H9 (cell line): ENCODE measurements around the gene CTAGE4. TPM values are rescaled to one million over a fixed set of nuclear protein-coding genes. Genes with fewer than 3 reads are reported as not detected.
A peak's percentile ranks its signal among the peaks of the same experiment; 100 is the strongest.
"Not testable (repeated sequence)": the region's sequence is repeated elsewhere in the genome, so short reads cannot be mapped to it uniquely, and the experiment has no call there.

Experiments used
- DNase-seq: peaks from one replicate; pipeline ENCODE4 v3.0.0-alpha.2; 2017
- H2AFZ ChIP-seq: one replicate; pipeline ENCODE4 v1.6.1; 2013; ENCODE audit warnings: mild to moderate bottlenecking, low read length, control low read depth, moderate library complexity
- H2AK5ac ChIP-seq: 2 replicates; pipeline ENCODE4 v1.6.1; 2013; ENCODE audit warnings: low read length, control low read depth, mixed read lengths; ENCODE audit not compliant: insufficient read length
- H2BK120ac ChIP-seq: one replicate; pipeline ENCODE4 v1.6.1; 2013; ENCODE audit warnings: low read depth, mild to moderate bottlenecking, low read length, control low read depth, inconsistent platforms; ENCODE audit not compliant: poor library complexity, severe bottlenecking
- H2BK12ac ChIP-seq: 2 replicates; pipeline ENCODE4 v1.6.1; 2013; ENCODE audit warnings: low read length, control low read depth, mixed read lengths, low read depth; ENCODE audit not compliant: insufficient read length
- H2BK15ac ChIP-seq: 2 replicates; pipeline ENCODE4 v1.6.1; 2013; ENCODE audit warnings: low read depth, low read length, control low read depth
- H2BK20ac ChIP-seq: one replicate; pipeline ENCODE4 v1.6.1; 2013; ENCODE audit warnings: low read depth, mild to moderate bottlenecking, low read length, control low read depth, inconsistent platforms; ENCODE audit not compliant: poor library complexity, severe bottlenecking
- H2BK5ac ChIP-seq: 2 replicates; pipeline ENCODE4 v1.6.1; 2013; ENCODE audit warnings: low read length, control low read depth, mixed read lengths; ENCODE audit not compliant: insufficient read length
- H3K14ac ChIP-seq: 2 replicates; pipeline ENCODE4 v1.6.1; 2013; ENCODE audit warnings: low read length, control low read depth; ENCODE audit not compliant: insufficient read depth
- H3K18ac ChIP-seq: 2 replicates; pipeline ENCODE4 v1.6.1; 2013; ENCODE audit warnings: low read depth, mild to moderate bottlenecking, mixed read lengths, low read length, control low read depth; ENCODE audit not compliant: insufficient read length
- H3K23ac ChIP-seq: 2 replicates; pipeline ENCODE4 v1.6.1; 2013; ENCODE audit warnings: low read length, control low read depth, mixed read lengths, low read depth; ENCODE audit not compliant: insufficient read length
- H3K23me2 ChIP-seq: 2 replicates; pipeline ENCODE4 v1.6.1; 2013; ENCODE audit warnings: low read depth, mild to moderate bottlenecking, mixed read lengths, low read length, control low read depth; ENCODE audit not compliant: insufficient read length, poor library complexity, severe bottlenecking
- H3K27ac ChIP-seq: 2 replicates; pipeline ENCODE4 v1.5.1; 2013; ENCODE audit warnings: low read length, control low read depth, mixed read lengths, low read depth; ENCODE audit not compliant: insufficient read length
- H3K27me3 ChIP-seq: 2 replicates; pipeline ENCODE4 v1.6.1; 2013; ENCODE audit warnings: low read length, control low read depth, inconsistent platforms; ENCODE audit not compliant: insufficient read depth
- H3K4ac ChIP-seq: 2 replicates; pipeline ENCODE4 v1.6.1; 2013; ENCODE audit warnings: low read depth, mild to moderate bottlenecking, control low read depth, inconsistent platforms, low read length, moderate library complexity
- H3K4me1 ChIP-seq: 2 replicates; pipeline ENCODE4 v1.6.1; 2013; ENCODE audit warnings: low read length, control low read depth, inconsistent platforms; ENCODE audit not compliant: insufficient read depth
- H3K4me2 ChIP-seq: 2 replicates; pipeline ENCODE4 v1.6.1; 2013; ENCODE audit warnings: low read length, control low read depth, mixed read lengths; ENCODE audit not compliant: insufficient read length, insufficient read depth
- H3K56ac ChIP-seq: 2 replicates; pipeline ENCODE4 v1.6.1; 2013; ENCODE audit warnings: low read depth, mild to moderate bottlenecking, mixed read lengths, low read length, control low read depth; ENCODE audit not compliant: insufficient read length
- H3K79me1 ChIP-seq: 2 replicates; pipeline ENCODE4 v1.6.1; 2013; ENCODE audit warnings: low read depth, mild to moderate bottlenecking, moderate library complexity, low read length, control low read depth, inconsistent platforms; ENCODE audit not compliant: insufficient read depth, poor library complexity, severe bottlenecking
- H3K79me2 ChIP-seq: 2 replicates; pipeline ENCODE4 v1.6.1; 2013; ENCODE audit warnings: low read length, control low read depth, inconsistent platforms; ENCODE audit not compliant: insufficient read depth
- H3K9ac ChIP-seq: 2 replicates; pipeline ENCODE4 v1.6.1; 2013; ENCODE audit warnings: low read length, control low read depth, mixed read lengths; ENCODE audit not compliant: insufficient read length; ENCODE audit errors: extremely low read depth
- H3K9me3 ChIP-seq: one replicate; pipeline ENCODE4 v1.6.1; 2013; ENCODE audit warnings: low read depth, low read length, inconsistent platforms; ENCODE audit not compliant: control insufficient read depth
- H3T11ph ChIP-seq: one replicate; pipeline ENCODE4 v1.6.1; 2013; ENCODE audit warnings: mild to moderate bottlenecking, low read length, control low read depth, inconsistent platforms
- H4K20me1 ChIP-seq: one replicate; pipeline ENCODE4 v1.6.1; 2013; ENCODE audit not compliant: control insufficient read depth, insufficient read length, insufficient read depth
- H4K5ac ChIP-seq: 2 replicates; pipeline ENCODE4 v1.6.1; 2013; ENCODE audit warnings: low read depth, mild to moderate bottlenecking, mixed read lengths, low read length, control low read depth; ENCODE audit not compliant: insufficient read length
- H4K8ac ChIP-seq: replicated peaks from 2 replicates; pipeline ENCODE4 v1.6.1; 2013; ENCODE audit warnings: low read length, control low read depth, mixed read lengths, low read depth; ENCODE audit not compliant: insufficient read length
- H4K91ac ChIP-seq: 2 replicates; pipeline ENCODE4 v1.6.1; 2013; ENCODE audit warnings: low read depth, mild to moderate bottlenecking, moderate library complexity, mixed read lengths, low read length, control low read depth; ENCODE audit not compliant: insufficient read length
- H3K27ac Mint-ChIP-seq, 3 experiments: 2 replicates in 2 of 3; 3 replicates in 1 of 3; pipeline ENCODE4 v1.8.0; 2020 to 2021; ENCODE audit warnings: mixed read lengths in 3 of 3, mild to moderate bottlenecking in 1 of 3, moderate library complexity in 1 of 3
- H3K27me3 Mint-ChIP-seq: 2 replicates; pipeline ENCODE4 v1.8.0; 2021; ENCODE audit warnings: low read depth, mild to moderate bottlenecking, moderate library complexity, mixed read lengths
- H3K36me3 Mint-ChIP-seq, 3 experiments: 2 replicates in 2 of 3; 3 replicates in 1 of 3; pipeline ENCODE4 v1.8.0; 2020 to 2021; ENCODE audit warnings: low read depth in 3 of 3, mixed read lengths in 3 of 3; ENCODE audit not compliant: insufficient read depth in 1 of 3
- H3K4me1 Mint-ChIP-seq, 2 experiments: 2 replicates each; pipeline ENCODE4 v1.8.0; 2020; ENCODE audit warnings: mixed read lengths in 2 of 2
- H3K4me3 Mint-ChIP-seq, 2 experiments: 2 replicates in 1 of 2; 3 replicates in 1 of 2; pipeline ENCODE4 v1.8.0; 2020 to 2021; ENCODE audit warnings: mild to moderate bottlenecking in 2 of 2, mixed read lengths in 2 of 2, moderate library complexity in 1 of 2
- H3K9me3 Mint-ChIP-seq, 2 experiments: 2 replicates in 1 of 2; 3 replicates in 1 of 2; pipeline ENCODE4 v1.8.0; 2020; ENCODE audit warnings: mild to moderate bottlenecking in 2 of 2, mixed read lengths in 2 of 2, moderate library complexity in 1 of 2
- WGBS: extraction: QIAGEN DNeasy Blood & Tissue Kit; methylation state at CpG from one replicate; pipeline ENCODE4 v1.1.7; 2013; ENCODE audit warnings: missing lambda C conversion rate, low lambda C conversion rate, mixed read lengths; ENCODE audit not compliant: insufficient read length; ENCODE audit errors: extremely low coverage; 5-methylcytosine and 5-hydroxymethylcytosine counted together
- total RNA-seq: library from RNA; stranded (reverse); gene quantifications from 2 replicates; pipeline ENCODE4 v1.2.1, GENCODE V29; 2021

The CTAGE4 gene
- total RNA-seq, 1 experiment from 2014 or later = 6.2 TPM

DNA sequence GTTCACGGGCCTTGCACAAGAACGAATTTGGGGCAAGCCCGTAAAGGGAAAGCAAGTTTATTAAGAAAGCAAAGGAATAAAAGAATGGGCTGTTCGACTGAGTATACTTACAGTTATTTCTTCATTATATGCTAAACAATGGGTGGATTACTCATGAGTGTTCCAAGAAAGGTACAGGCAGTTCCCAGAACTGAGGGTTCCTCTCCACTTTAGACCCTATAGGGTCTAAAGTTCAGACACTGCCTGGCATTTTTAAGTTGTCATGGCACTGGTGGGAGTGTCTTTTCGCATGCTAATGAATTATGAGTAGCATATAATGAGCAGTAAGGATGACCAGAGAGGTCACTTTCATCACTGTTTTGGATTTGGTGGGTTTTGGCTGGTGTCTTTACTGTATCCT is 22.0 kb downstream of the CTAGE4 start:
- H3K9me3 Mint-ChIP-seq, H3K79me2 ChIP-seq, H3K4me1 Mint-ChIP-seq, H2BK20ac ChIP-seq, H3K4me2 ChIP-seq, H3K23ac ChIP-seq, H3K9me3 ChIP-seq, H2BK15ac ChIP-seq, H2BK5ac ChIP-seq, H3K4me1 ChIP-seq, H2BK120ac ChIP-seq, H2BK12ac ChIP-seq, H2AK5ac ChIP-seq, H3K56ac ChIP-seq, H3K9ac ChIP-seq, H4K8ac ChIP-seq, H3K27me3 ChIP-seq, H3T11ph ChIP-seq, H3K23me2 ChIP-seq, H4K5ac ChIP-seq, H4K91ac ChIP-seq, H3K36me3 Mint-ChIP-seq, H3K27me3 Mint-ChIP-seq, H3K14ac ChIP-seq, H3K79me1 ChIP-seq, H3K4me3 Mint-ChIP-seq, H3K4ac ChIP-seq, H3K27ac ChIP-seq, H2AFZ ChIP-seq, DNase-seq, H4K20me1 ChIP-seq, H3K27ac Mint-ChIP-seq, H3K18ac ChIP-seq: not testable (repeated sequence)
- no CpG with 5 or more reads among the region's 5 CpGs for WGBS

DNA sequence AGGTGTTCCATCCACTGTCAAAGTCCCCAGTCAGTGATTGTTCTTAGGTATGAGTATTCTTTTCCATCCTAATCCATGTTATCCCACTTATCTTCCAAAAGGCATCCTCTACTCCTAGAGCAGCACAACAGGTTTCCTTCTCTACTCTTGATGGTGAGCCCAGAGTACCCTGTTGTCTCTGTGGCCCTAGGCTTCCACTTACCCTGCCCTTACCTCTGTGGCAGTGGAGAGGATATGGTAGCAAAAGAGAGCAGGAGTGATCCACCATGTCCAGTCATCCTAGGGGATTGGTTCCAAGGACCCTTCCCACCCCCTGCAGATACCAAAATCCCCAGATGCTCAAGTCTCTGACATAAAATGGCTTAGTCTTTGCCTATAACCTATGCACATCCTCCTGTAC is 33.9 kb downstream of the CTAGE4 start:
- not testable (repeated sequence) for H3K4ac ChIP-seq, H3K27me3 Mint-ChIP-seq, DNase-seq, H3K4me1 ChIP-seq, H3T11ph ChIP-seq, H3K9me3 Mint-ChIP-seq, H3K4me1 Mint-ChIP-seq, H3K9ac ChIP-seq, H4K8ac ChIP-seq, H3K18ac ChIP-seq, H2BK120ac ChIP-seq, H2BK15ac ChIP-seq, H3K56ac ChIP-seq, H3K27me3 ChIP-seq, H2BK5ac ChIP-seq, H3K23ac ChIP-seq, H3K79me1 ChIP-seq, H3K14ac ChIP-seq, H3K27ac Mint-ChIP-seq, H2AFZ ChIP-seq, H3K9me3 ChIP-seq, H4K20me1 ChIP-seq, H3K27ac ChIP-seq, H4K5ac ChIP-seq, H3K36me3 Mint-ChIP-seq, H2AK5ac ChIP-seq, H3K79me2 ChIP-seq, H3K4me2 ChIP-seq, H3K23me2 ChIP-seq, H3K4me3 Mint-ChIP-seq, H2BK12ac ChIP-seq, H4K91ac ChIP-seq, H2BK20ac ChIP-seq

DNA sequence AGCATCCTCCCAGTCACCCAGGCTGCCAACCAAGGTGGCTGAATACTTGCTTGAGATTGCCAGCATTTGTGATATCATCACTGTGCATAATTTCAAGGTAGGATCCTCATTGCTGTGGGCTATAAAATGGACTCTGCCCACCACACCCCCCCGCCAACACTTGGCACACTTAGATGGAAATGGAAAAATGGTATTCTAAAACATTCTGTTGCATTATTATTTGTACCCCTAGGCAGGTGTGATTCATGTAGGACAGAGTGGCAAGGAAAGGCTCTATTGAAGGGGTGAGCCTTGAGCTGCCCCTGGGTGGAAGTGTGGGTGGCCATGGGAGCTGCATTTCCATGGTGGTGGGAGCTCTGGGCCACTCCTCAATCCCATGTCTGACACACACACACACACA is 35.3 kb downstream of the CTAGE4 start:
- H2BK5ac ChIP-seq, H4K91ac ChIP-seq, H2BK20ac ChIP-seq, H3K79me1 ChIP-seq, H3K27me3 ChIP-seq, H3K4me1 Mint-ChIP-seq, H2BK12ac ChIP-seq, H2BK120ac ChIP-seq, H3K14ac ChIP-seq, H2BK15ac ChIP-seq, H3K79me2 ChIP-seq, H3K27me3 Mint-ChIP-seq, H3K36me3 Mint-ChIP-seq, H3K23me2 ChIP-seq, H3T11ph ChIP-seq, H3K9ac ChIP-seq, H2AK5ac ChIP-seq, H3K4me2 ChIP-seq, H3K4me3 Mint-ChIP-seq, H3K18ac ChIP-seq, H4K5ac ChIP-seq, H3K56ac ChIP-seq, H3K27ac ChIP-seq, H3K9me3 ChIP-seq, H3K4ac ChIP-seq, H4K20me1 ChIP-seq, H2AFZ ChIP-seq, H3K23ac ChIP-seq, H3K9me3 Mint-ChIP-seq, H3K4me1 ChIP-seq, H4K8ac ChIP-seq: not testable (repeated sequence)
- no CpG with 5 or more reads among the region's 1 CpG for WGBS
- peak overlapping the region in 2 of 3 experiments; percentile 12 to 81; a peak in 2 of 7 replicates for H3K27ac Mint-ChIP-seq
- peak; percentile 14 for DNase-seq
